Left kidney (tissue), 2 donors: Measurements from ENCODE around the gene MEPE. TPM values are rescaled to one million over a fixed set of nuclear protein-coding genes. Genes with fewer than 3 reads are reported as not detected.
"Not testable (repeated sequence)": the region's sequence is repeated elsewhere in the genome, so short reads cannot be mapped to it uniquely, and the experiment has no call there.

Experiments used
- DNase-seq: peaks from one replicate; pipeline ENCODE4 v3.0.0-alpha.2; 2013
- polyA plus RNA-seq: library from polyadenylated mRNA; unstranded; fragments of 120-200 nt; gene quantifications from one replicate; pipeline ENCODE4 v1.2.1, GENCODE V29; 2013; ENCODE audit not compliant: insufficient read length

The MEPE gene
- polyA plus RNA-seq, 1 donor, result not detected

GRCh38 chr4:87882861-87883260, 50.1 kb downstream of the MEPE start:
- DNase-seq, result no peak

DNA sequence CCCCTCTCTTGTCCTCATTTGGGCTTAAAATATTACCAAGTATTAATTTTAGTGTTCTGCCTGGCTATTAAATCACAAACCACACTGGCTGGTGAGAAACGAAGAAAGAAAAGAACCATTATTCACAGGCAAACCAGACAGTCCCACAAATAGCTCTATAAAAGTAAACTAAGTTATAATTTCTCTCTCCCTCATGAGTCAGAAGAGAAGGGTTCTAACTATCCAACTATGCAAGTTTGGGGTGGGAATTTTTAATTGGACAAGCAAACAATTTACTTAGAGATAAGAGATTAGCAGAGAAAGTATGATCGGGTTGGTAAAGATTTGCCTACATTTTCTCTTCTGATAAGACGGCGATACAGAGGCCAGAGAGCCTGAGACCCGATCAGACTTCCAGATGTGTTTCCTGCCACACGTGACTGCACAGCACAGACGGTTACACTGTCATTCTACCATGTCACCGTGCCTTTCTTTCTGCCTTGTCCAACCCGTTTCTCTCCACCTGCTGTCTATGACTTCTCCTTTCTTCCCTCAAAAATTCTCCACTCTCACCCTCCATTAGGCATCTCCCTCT, 52.3 kb downstream of the MEPE start:
- no peak for DNase-seq

DNA sequence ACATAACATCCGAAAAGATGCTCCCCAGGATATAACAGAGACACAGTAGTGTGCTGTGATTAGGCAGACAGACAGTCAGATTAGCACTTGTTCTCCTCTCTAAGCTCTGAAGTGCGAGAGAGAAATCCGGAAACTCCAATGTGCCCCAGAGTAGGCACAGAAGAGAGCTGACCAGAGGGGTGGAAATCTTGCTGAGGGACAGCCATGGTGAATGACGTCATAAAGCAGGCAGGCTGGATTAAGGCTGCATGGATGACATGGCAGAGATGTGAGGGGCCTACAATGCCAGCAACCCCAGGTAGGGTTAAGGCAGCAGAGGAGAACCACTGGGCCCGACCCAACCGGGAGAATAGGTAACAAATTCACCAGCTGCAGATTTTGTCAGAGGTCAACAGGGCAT, 53.3 kb downstream of the MEPE start:
- DNase-seq, result no peak

- not testable (repeated sequence) for DNase-seq
Observed at GRCh38 chr4:87890753-87891152, 58.0 kb downstream of the MEPE start.

DNA sequence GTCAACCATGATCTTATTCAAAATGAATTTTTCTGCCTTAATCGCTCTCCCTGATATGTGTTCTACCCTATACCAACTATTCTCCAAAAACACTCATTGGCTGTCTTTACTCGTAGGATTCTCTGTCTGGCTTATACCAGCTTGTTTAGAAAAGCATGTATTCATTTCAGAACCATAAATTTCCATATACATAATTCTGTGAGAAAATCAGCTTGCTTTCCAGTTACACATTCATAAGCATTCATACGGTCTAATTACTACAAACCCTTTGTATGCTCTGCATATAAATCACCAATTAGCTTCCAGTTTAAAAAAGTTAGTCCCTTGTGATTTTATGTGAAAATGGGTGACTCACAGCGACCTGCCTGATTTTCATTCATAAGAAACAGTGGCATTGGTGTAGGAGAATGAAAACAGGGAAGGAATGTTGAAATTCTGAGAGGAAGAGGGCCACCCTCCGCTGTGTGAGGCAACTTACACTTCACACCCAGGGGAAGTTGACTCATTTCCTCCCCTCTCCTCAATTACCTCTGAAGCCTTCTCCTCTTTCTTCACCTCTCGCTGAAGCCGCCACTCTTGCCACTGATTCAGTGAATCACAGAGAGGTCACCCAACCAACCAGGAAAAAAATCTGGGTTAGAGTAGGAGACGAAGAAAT, 63.3 kb downstream of the MEPE start:
- DNase-seq, result no peak

Other genes with a start within 250 kb of the MEPE start
- gene DSPP, start 224.4 kb upstream of the MEPE start, polyA plus RNA-seq, result 0.03 TPM
- gene DMP1, start 182.7 kb upstream of the MEPE start, polyA plus RNA-seq, result 0.07 TPM
- not detected for gene IBSP, start 33.4 kb upstream of the MEPE start, polyA plus RNA-seq
- 127 TPM for gene SPP1, start 142.7 kb downstream of the MEPE start, polyA plus RNA-seq
- 98.1 TPM for gene PKD2, start 174.7 kb downstream of the MEPE start, polyA plus RNA-seq